Measurements from ENCODE around the gene ATP6V1E1.

ATP6V1E1 gene

GRCh38 chr22:17576470-17576869, 52.1 kb downstream of the ATP6V1E1 start:
- Histone ChIP-seq H3K4me3 (ENCODE audit: insufficient read depth in 1 of 2, low read depth in 1 of 2, low read length in 2 of 2) (no peak overlapping the region), H3K27ac (ENCODE audit: low read length, poor library complexity, severe bottlenecking) (peak overlapping the region; percentile 41), H3K23ac (ENCODE audit: low read length in 2 of 2) (no peak overlapping the region), H3K79me1 (replicated peaks; ENCODE audit: low read length, poor library complexity, severe bottlenecking) (no peaks in the 10 kb centered on the region), H4K8ac (ENCODE audit: low read length) (no peak overlapping the region), H2AK5ac (ENCODE audit: low read length, severe bottlenecking) (no peak overlapping the region), H3K27me3 (ENCODE audit: control insufficient read depth in 1 of 2, insufficient read depth in 1 of 2, low read length in 2 of 2) (peaks cover 4 to 6% of the 10 kb centered on the region in 2 experiments), H3K36me3 (ENCODE audit: control insufficient read depth in 1 of 2, insufficient read depth in 2 of 2, low read depth in 1 of 2, low read length in 2 of 2) (no peaks in the 10 kb centered on the region), H2BK12ac (ENCODE audit: low read length in 2 of 2) (no peak overlapping the region), H2AFZ (ENCODE audit: low read depth, low read length) (no peak overlapping the region), H2BK5ac (ENCODE audit: low read depth, low read length, poor library complexity, severe bottlenecking) (no peak overlapping the region), H3K18ac (ENCODE audit: low read depth in 1 of 2, low read length in 2 of 2) (no peak overlapping the region), H3K4me1 (ENCODE audit: control insufficient read depth, insufficient read depth, low read depth, low read length) (peaks cover 7% of the 10 kb centered on the region), H3K14ac (ENCODE audit: low read length in 2 of 2) (peak overlapping the region in 1 of 2 experiments; percentile 12), H2BK15ac (ENCODE audit: low read depth, poor library complexity, severe bottlenecking) (no peak overlapping the region), H3K9me3 (ENCODE audit: control insufficient read depth, low read length) (no peaks in the 10 kb centered on the region), H3K4ac (ENCODE audit: low read depth in 1 of 2, low read length in 2 of 2) (no peak overlapping the region), H4K91ac (ENCODE audit: low read length) (no peak overlapping the region), H3K9ac (ENCODE audit: low read length) (no peak overlapping the region), H2BK120ac (ENCODE audit: low read depth, low read length) (no peak overlapping the region), H3K4me2 (ENCODE audit: low read length, poor library complexity, severe bottlenecking) (no peak overlapping the region)
- peak; percentile 28 for DNase-seq
- WGBS = 64% methylated on average over 6 of the region's 6 CpGs

DNA sequence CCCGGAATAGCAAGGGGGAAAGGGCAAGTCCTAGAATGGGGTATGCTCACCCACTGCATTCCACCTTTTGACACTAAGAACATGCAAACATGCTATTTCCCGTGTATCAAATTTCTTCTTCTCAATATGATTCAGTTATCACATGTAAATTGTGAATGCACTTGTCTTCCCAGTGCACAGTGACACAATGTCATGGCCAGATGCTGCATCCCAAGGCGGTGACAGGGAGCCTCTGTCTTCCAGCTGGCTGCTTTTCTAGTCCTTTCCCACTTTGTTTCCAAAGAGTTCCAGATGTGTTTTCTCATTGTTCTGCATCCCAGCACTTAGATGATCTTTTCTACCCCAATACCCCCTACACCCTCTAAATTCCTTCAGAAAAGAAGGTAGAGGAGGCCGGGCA, 52.9 kb downstream of the ATP6V1E1 start:
- no peak for DNase-seq
- Histone ChIP-seq H2AFZ (ENCODE audit: low read depth, low read length) (no peak overlapping the region), H3K79me1 (replicated peaks; ENCODE audit: low read length, poor library complexity, severe bottlenecking) (no peaks in the 10 kb centered on the region), H3K36me3 (ENCODE audit: control insufficient read depth in 1 of 2, insufficient read depth in 2 of 2, low read depth in 1 of 2, low read length in 2 of 2) (no peaks in the 10 kb centered on the region), H3K9ac (ENCODE audit: low read length) (no peak overlapping the region), H3K14ac (ENCODE audit: low read length in 2 of 2) (no peak overlapping the region), H4K91ac (ENCODE audit: low read length) (no peak overlapping the region), H3K27me3 (ENCODE audit: control insufficient read depth in 1 of 2, insufficient read depth in 1 of 2, low read length in 2 of 2) (peaks cover 4 to 6% of the 10 kb centered on the region in 2 experiments), H3K9me3 (ENCODE audit: control insufficient read depth, low read length) (no peaks in the 10 kb centered on the region), H2BK5ac (ENCODE audit: low read depth, low read length, poor library complexity, severe bottlenecking) (no peak overlapping the region), H3K23ac (ENCODE audit: low read length in 2 of 2) (no peak overlapping the region), H2BK15ac (ENCODE audit: low read depth, poor library complexity, severe bottlenecking) (no peak overlapping the region), H4K8ac (ENCODE audit: low read length) (no peak overlapping the region), H2BK120ac (ENCODE audit: low read depth, low read length) (no peak overlapping the region), H2AK5ac (ENCODE audit: low read length, severe bottlenecking) (no peak overlapping the region), H3K18ac (ENCODE audit: low read depth in 1 of 2, low read length in 2 of 2) (no peak overlapping the region), H3K4me2 (ENCODE audit: low read length, poor library complexity, severe bottlenecking) (no peak overlapping the region), H3K4me1 (ENCODE audit: control insufficient read depth, insufficient read depth, low read depth, low read length) (peaks cover 12% of the 10 kb centered on the region), H3K4me3 (ENCODE audit: insufficient read depth in 1 of 2, low read depth in 1 of 2, low read length in 2 of 2) (no peak overlapping the region), H3K27ac (ENCODE audit: low read length, poor library complexity, severe bottlenecking) (no peak overlapping the region), H3K4ac (ENCODE audit: low read depth in 1 of 2, low read length in 2 of 2) (no peak overlapping the region), H2BK12ac (ENCODE audit: low read length in 2 of 2) (no peak overlapping the region)
- WGBS = 92% methylated on average over 4 of the region's 4 CpGs

DNA sequence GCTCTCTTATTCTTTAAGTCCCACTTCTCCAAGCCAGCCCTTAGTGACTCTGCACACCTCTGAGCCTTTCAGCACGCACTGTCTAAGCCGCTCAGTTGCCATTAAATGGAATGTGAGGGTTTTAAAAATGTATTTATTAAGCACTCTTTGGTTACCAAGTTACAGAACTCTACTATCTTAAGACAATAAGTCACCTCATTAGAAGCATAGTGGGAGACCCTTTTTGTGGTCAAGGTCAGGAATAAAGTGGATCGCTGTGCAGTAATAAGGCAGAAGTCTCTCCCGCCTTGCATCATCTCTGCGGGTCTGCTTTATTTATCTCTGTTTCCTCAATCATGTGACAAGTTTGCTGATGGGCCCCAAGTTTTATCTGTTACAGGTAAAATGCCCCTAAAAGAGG, 53.4 kb downstream of the ATP6V1E1 start:
- DNase-seq = no peak
- peaks cover 4 to 6% of the 10 kb centered on the region in 2 experiments for H3K27me3 ChIP-seq (ENCODE audit: control insufficient read depth in 1 of 2, insufficient read depth in 1 of 2, low read length in 2 of 2)

GRCh38 chr22:17570851-17571631, 57.5 kb downstream of the ATP6V1E1 start:
- H3K4ac ChIP-seq (ENCODE audit: low read depth in 1 of 2, low read length in 2 of 2) = no peak overlapping the region
- H3K27me3 ChIP-seq (ENCODE audit: control insufficient read depth in 1 of 2, insufficient read depth in 1 of 2, low read length in 2 of 2) = peaks cover 4 to 6% of the 10 kb centered on the region in 2 experiments
- 75% methylated on average over 20 of the region's 21 CpGs for WGBS
- H2BK15ac ChIP-seq (ENCODE audit: low read depth, poor library complexity, severe bottlenecking) = no peak overlapping the region
- no peak overlapping the region for H3K4me2 ChIP-seq (ENCODE audit: low read length, poor library complexity, severe bottlenecking)
- no peaks in the 10 kb centered on the region for H3K79me1 ChIP-seq (replicated peaks; ENCODE audit: low read length, poor library complexity, severe bottlenecking)
- peaks cover 22% of the 10 kb centered on the region for H3K4me1 ChIP-seq (ENCODE audit: control insufficient read depth, insufficient read depth, low read depth, low read length)
- H3K9me3 ChIP-seq (ENCODE audit: control insufficient read depth, low read length) = no peaks in the 10 kb centered on the region
- H2BK120ac ChIP-seq (ENCODE audit: low read depth, low read length) = no peak overlapping the region
- no peaks in the 10 kb centered on the region for H3K36me3 ChIP-seq (ENCODE audit: control insufficient read depth in 1 of 2, insufficient read depth in 2 of 2, low read depth in 1 of 2, low read length in 2 of 2)
- H4K8ac ChIP-seq (ENCODE audit: low read length) = no peak overlapping the region
- H2BK12ac ChIP-seq (ENCODE audit: low read length in 2 of 2) = no peak overlapping the region
- H2AK5ac ChIP-seq (ENCODE audit: low read length, severe bottlenecking) = no peak overlapping the region
- no peak overlapping the region for H3K23ac ChIP-seq (ENCODE audit: low read length in 2 of 2)
- H3K14ac ChIP-seq (ENCODE audit: low read length in 2 of 2) = no peak overlapping the region
- no peak overlapping the region for H4K91ac ChIP-seq (ENCODE audit: low read length)
- H2AFZ ChIP-seq (ENCODE audit: low read depth, low read length) = no peak overlapping the region
- no peak overlapping the region for H3K18ac ChIP-seq (ENCODE audit: low read depth in 1 of 2, low read length in 2 of 2)
- no peak overlapping the region for H3K27ac ChIP-seq (ENCODE audit: low read length, poor library complexity, severe bottlenecking)
- no peak overlapping the region for H2BK5ac ChIP-seq (ENCODE audit: low read depth, low read length, poor library complexity, severe bottlenecking)
- peak overlapping the region; percentile 83 for H3K9ac ChIP-seq (ENCODE audit: low read length)
- peak; percentile 67 for DNase-seq
- H3K4me3 ChIP-seq (ENCODE audit: insufficient read depth in 1 of 2, low read depth in 1 of 2, low read length in 2 of 2) = peak overlapping the region in 1 of 2 experiments; percentile 76

More for the DNA sequence above, 53.4 kb downstream of the ATP6V1E1 start:
- H3K4me1 ChIP-seq (ENCODE audit: control insufficient read depth, insufficient read depth, low read depth, low read length) = peaks cover 15% of the 10 kb centered on the region
- no peaks in the 10 kb centered on the region for H3K79me1 ChIP-seq (replicated peaks; ENCODE audit: low read length, poor library complexity, severe bottlenecking)
- no peak overlapping the region for H4K8ac ChIP-seq (ENCODE audit: low read length)
- no peak overlapping the region for H3K4me3 ChIP-seq (ENCODE audit: insufficient read depth in 1 of 2, low read depth in 1 of 2, low read length in 2 of 2)
- H3K4me2 ChIP-seq (ENCODE audit: low read length, poor library complexity, severe bottlenecking) = no peak overlapping the region
- 100% methylated on average over 3 of the region's 5 CpGs for WGBS
- no peak overlapping the region for H3K18ac ChIP-seq (ENCODE audit: low read depth in 1 of 2, low read length in 2 of 2)
- no peak overlapping the region for H2AFZ ChIP-seq (ENCODE audit: low read depth, low read length)
- no peak overlapping the region for H3K9ac ChIP-seq (ENCODE audit: low read length)
- H4K91ac ChIP-seq (ENCODE audit: low read length) = no peak overlapping the region
- H3K36me3 ChIP-seq (ENCODE audit: control insufficient read depth in 1 of 2, insufficient read depth in 2 of 2, low read depth in 1 of 2, low read length in 2 of 2) = no peaks in the 10 kb centered on the region
- no peak overlapping the region for H3K14ac ChIP-seq (ENCODE audit: low read length in 2 of 2)
- H2BK120ac ChIP-seq (ENCODE audit: low read depth, low read length) = no peak overlapping the region
- H3K27ac ChIP-seq (ENCODE audit: low read length, poor library complexity, severe bottlenecking) = no peak overlapping the region
- H3K9me3 ChIP-seq (ENCODE audit: control insufficient read depth, low read length) = no peaks in the 10 kb centered on the region
- H2BK12ac ChIP-seq (ENCODE audit: low read length in 2 of 2) = no peak overlapping the region
- no peak overlapping the region for H2BK5ac ChIP-seq (ENCODE audit: low read depth, low read length, poor library complexity, severe bottlenecking)
- no peak overlapping the region for H2AK5ac ChIP-seq (ENCODE audit: low read length, severe bottlenecking)
- no peak overlapping the region for H3K23ac ChIP-seq (ENCODE audit: low read length in 2 of 2)
- no peak overlapping the region for H2BK15ac ChIP-seq (ENCODE audit: low read depth, poor library complexity, severe bottlenecking)
- no peak overlapping the region for H3K4ac ChIP-seq (ENCODE audit: low read depth in 1 of 2, low read length in 2 of 2)

Data from mesenchymal stem cell (in vitro differentiated cells and primary cell).